DMS114 treated with DMSO at 0.1 percent for 48 hours (cell line): ENCODE data around the gene KLHL36.
A peak's percentile ranks its signal among the peaks of the same experiment; 100 is the strongest.
"Not testable (repeated sequence)": the region's sequence is repeated elsewhere in the genome, so short reads cannot be mapped to it uniquely, and the experiment has no call there.

Source experiments
- DNase-seq: peaks from one replicate; lab custom pipeline; 2025; ENCODE audit not compliant: unreplicated experiment; lab: John Stamatoyannopoulos, UW

Gene KLHL36

DNA sequence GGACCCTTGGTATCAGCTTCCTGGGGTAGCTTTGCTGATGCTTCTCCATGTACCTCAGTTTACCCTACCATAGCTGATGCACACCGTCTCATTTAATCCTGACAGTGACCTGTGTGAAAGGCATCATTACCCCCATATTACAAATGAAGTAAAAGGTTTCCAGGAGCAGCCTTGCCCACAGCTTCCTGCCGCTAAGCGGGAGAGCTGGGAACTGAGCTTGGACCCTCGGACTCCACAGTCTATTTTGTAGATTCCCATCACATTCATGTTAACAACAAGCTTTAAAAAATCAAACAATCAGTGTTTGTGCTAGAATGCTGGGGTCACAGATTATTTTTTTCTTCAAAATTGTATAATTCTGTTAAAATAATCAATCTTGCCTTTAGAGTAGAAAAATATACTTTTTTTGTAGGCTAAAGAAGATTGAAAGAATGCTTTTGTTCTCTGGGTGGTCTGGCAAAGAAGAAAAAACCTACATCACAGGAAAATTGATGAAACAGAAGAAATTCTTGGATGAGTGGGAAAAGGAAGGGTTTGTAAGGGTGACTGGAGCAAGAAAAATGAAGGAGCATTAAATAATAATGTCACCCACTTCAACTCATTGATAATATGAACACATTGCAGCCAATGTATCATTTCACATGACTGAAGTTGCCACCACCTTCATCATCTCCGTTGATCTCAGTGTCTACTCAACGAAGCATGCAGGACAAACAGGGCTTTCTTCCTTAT is 41.9 kb downstream of the KLHL36 start:
- no peak for DNase-seq

DNA sequence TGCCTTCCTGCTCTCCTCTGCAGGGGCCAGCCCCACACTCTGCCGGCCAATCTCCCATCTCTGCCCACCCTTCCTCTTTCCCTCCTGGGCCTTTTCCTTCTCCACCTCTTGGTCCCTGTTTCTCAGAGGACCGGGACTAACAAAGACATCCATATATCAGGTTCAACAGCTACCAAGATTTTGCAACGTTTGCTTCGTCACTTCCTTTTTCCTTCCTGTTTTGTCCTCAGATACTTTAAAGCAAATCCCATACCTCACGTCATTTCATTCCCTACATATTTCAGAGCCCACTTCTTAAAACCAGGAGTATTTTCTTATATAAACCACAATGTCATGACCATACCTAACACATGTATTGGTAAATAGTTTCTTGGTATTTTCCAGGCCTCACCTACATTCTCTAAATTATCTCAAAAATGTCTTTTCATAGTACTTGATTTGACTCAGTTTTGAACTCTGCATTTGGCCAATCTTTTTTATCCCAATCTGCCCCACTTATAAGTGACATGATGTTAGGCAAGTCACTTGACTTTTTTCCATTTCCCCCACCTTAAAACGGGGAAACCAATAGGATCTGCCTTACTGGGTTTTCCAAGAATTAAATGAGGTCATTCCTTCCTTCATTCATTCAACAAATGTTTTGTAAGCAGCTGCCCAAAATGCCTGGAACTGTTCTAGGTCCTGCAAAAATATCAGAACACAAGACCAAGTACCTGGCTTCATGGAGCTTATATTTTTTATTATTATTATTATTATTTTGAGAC is 44.3 kb downstream of the KLHL36 start:
- DNase-seq: no peak

GRCh38 chr16:84693869-84694268 is 45.6 kb downstream of the KLHL36 start:
- not testable (repeated sequence) for DNase-seq

DNA sequence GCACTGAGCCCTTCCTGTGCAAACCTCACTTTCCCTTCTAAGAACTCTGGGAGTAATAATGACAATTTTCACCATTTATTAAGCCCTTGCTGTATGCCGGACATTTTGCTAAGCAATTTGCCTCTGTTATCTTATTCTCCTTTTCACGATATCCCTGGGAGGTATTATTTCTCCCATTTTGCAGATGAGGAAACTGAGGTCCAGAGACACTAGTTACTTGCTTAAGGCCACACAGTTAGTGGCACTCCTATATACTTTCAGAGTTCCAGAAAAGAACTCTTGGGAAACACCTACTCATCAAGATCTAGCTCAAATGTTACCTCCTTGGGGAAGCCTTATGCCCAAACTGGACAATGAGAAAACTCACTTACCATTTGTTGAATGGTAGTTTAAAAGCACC is 46.7 kb downstream of the KLHL36 start:
- DNase-seq: no peak

DNA sequence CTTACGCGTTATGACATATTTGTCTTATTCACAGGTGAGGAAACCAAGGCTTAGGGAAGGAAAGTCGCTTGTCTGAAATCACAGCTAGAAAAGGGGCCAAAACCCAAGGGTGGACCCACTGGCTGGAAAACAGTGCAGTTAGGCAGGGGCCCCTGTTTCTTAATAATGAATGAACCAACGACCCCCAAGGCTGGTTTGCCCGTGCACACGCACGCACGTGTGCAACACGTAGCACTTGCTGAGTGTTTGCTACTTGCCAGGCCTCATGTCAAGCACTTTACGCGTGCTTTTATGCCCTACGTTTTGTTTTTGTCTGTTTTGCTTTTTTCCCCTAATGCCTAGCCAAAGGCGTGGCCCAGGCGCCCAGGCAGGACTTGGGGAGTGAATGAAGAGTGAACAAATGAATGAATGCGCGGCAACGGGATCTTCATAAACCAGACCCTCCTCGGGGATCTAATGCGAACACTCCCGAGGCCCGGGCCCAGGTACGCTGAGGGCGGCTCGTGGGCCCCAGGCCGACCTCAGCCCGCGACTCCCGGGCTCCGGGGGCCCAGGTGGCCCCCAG is 50.9 kb downstream of the KLHL36 start:
- no peak for DNase-seq

DNA sequence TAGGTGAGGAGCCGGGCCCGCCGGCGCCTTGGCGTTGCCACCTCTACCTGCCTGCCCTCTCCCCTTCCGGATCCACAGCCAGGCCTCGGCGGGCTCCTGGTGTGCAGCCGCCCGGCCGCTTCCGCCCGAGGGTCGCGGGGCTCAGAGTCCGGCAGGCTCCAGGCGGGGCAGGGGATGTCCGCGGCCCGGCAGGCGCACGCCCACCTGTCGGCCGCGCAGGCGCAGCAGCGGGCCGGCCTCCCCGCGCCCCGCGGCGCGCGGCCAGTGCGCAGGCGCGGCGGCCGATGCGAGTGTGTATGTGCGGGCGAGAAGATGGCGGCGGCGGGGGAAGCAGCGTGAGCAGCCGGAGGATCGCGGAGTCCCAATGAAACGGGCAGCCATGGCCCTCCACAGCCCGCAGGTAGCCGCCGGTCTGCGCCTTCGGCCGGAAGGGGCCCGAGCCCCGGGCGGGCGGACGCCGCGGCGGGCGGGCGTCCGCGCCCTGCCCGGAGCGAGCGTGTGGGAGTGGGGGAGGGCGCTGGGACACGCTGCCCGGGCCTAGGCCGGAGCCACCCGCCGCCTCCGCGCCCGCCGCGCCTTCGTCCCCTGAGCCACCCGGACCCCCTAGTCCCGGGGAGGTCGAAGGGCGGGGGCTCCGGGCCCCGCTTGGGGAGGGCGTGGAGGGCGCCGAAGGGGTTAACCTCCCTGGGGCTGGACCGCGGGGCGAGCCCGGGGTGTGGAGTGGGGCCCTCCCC is 51.6 kb downstream of the KLHL36 start, which contains the start of gene USP10:
Gene USP10, plus strand, starts transcription at position 289 of the 734 bp plus-strand sequence. Its CDS starts 91 bp downstream, at position 380.
- peak; percentile 65 for DNase-seq

DNA sequence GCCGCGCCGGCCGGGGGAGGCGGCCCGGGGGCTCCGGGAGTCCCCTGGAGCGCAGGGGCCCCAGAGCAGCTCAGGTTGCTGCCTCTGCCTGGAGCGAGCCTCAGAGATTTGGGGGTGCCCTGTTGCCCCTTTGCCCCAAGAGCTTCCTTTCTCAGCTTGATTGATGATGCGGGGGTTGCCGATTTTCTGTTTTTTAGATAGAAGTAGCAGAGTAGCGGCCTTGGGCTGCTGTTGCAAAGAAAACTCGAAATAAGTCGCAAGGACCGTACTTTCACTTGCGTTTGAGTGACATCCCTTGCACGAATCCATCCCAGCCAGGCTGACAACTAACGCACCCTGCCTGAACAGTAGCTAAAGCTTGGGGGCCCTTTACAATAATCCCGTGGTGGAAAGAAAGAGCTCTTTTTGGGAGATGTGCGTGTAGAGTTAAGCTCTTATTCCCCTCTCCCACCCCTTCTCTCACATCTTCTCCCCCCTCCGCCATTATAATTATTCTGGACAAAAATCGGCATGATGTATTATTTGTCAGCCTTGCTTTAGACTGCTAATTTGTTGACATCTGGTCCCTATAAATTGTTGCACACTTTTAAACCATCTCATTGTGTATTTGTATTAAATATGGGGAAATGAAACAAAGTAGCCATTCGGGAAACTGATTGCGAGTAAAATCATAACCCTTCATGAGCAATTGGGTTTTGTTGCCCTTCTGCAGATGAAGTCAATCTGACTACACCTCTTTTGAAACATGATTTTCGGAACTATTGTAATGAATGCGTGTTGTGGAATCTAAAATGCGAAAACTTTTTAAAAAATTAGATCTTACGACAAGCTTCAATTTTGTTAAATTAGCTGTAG is 52.4 kb downstream of the KLHL36 start:
- peak; percentile 25 for DNase-seq

GRCh38 chr16:84703681-84704080 is 55.4 kb downstream of the KLHL36 start:
- DNase-seq: no peak

DNA sequence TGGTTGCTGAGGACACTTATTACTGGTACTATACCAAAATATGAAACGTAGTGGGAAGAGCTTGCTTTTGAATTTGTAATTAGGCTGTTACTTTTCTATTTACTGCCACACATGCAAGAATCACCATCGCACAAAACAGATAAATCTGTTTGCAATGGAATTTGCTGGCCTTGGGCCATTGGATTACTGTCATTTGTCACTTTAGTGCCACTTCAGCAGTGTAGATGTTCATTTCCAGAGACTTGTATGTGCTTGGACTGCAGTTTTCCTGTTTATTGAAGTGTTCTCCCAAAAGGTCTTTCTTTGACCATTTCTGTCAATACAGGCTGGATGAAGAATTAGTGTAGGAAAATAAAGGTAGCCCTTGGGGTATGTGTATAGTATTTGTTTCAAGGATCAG is 55.9 kb downstream of the KLHL36 start:
- no peak for DNase-seq

DNA sequence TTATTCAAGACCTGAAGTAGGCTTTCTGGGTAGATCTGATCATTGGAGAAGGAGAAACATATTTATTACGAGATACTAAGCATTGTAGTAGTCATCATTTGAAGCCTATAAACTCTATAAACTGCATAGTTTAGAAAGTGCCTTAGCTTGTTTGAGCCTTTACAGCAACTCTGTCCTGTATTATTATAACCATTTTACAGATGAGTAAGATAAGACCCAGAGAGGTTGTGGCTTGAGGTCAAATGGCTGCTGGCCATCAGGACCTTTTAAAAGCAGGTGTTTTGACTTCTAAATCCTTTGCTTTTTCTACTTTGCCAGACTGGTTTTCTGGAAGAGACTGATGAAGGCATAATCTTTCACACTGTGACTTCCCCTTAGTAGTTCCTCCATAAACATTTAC is 58.5 kb downstream of the KLHL36 start:
- DNase-seq: no peak

- no peak for DNase-seq
Measured at GRCh38 chr16:84709609-84710008, 61.3 kb downstream of the KLHL36 start.

GRCh38 chr16:84710686-84711085 is 62.4 kb downstream of the KLHL36 start:
- no peak for DNase-seq
